Erythroblast (primary cell): ENCODE measurements around the gene KIR2DL1.

ENCODE experiments used
- GATA1 ChIP-seq: IDR thresholded peaks from 2 replicates; pipeline ENCODE4 v1.6.1; 2011; ENCODE audit warnings: low read depth, mild to moderate bottlenecking, control low read depth, low read length, moderate library complexity
- POLR2A ChIP-seq: IDR thresholded peaks from 2 replicates; pipeline ENCODE4 v1.6.1; 2011; ENCODE audit warnings: mild to moderate bottlenecking, low read length

GRCh38 chr19:54791476-54791875, 21.9 kb downstream of the KIR2DL1 start:
- TF ChIP-seq POLR2A (no peak), GATA1 (no peak)
